SH-SY5Y (cell line): ENCODE results near the gene SUN3.

Experiments used
- GATA2 ChIP-seq: IDR thresholded peaks from 2 replicates; pipeline ENCODE4 v1.6.1; 2011; ENCODE audit warnings: mild to moderate bottlenecking, low read depth, low read length
- GATA3 ChIP-seq: IDR thresholded peaks from 2 replicates; pipeline ENCODE4 v1.6.1; 2011; ENCODE audit warnings: low read depth, mild to moderate bottlenecking, low read length, moderate library complexity

SUN3 gene

GRCh38 chr7:48041653-48041970 lies 12.7 kb upstream of the SUN3 start:
- TF ChIP-seq GATA2, result no peak
- no peak for TF ChIP-seq GATA3

- no peak for TF ChIP-seq GATA3
- TF ChIP-seq GATA2, result no peak
Measured at GRCh38 chr7:48040944-48041652, 12.2 kb upstream of the SUN3 start.

- no peak for TF ChIP-seq GATA3
- TF ChIP-seq GATA2, result no peak
Measured at GRCh38 chr7:48038815-48039506, 10.1 kb upstream of the SUN3 start.

GRCh38 chr7:48035967-48036478 lies 7.1 kb upstream of the SUN3 start:
- TF ChIP-seq GATA3 (no peak), GATA2 (no peak)

GRCh38 chr7:48035301-48035966 lies 6.5 kb upstream of the SUN3 start, which contains the start of gene C7orf57:
Gene C7orf57, plus strand, starts transcription at chr7:48035543. Its CDS starts 766 bp downstream, at chr7:48036309.
- TF ChIP-seq GATA3 (no peak), GATA2 (no peak)

GRCh38 chr7:48033922-48034321 lies 5.0 kb upstream of the SUN3 start:
- TF ChIP-seq GATA2, result no peak
- TF ChIP-seq GATA3, result no peak

GRCh38 chr7:48031111-48031510 lies 2.2 kb upstream of the SUN3 start:
- TF ChIP-seq GATA3, result no peak
- TF ChIP-seq GATA2, result no peak

GRCh38 chr7:48025624-48026023 lies 3.3 kb downstream of the SUN3 start:
- TF ChIP-seq GATA2, result no peak

GRCh38 chr7:48017674-48018073 lies 11.2 kb downstream of the SUN3 start:
- TF ChIP-seq GATA3 (no peak), GATA2 (no peak)

GRCh38 chr7:48016641-48017040 lies 12.3 kb downstream of the SUN3 start:
- TF ChIP-seq GATA3 (no peak), GATA2 (no peak)

GRCh38 chr7:48011951-48012350 lies 17.0 kb downstream of the SUN3 start:
- TF ChIP-seq GATA3 (no peak), GATA2 (no peak)

GRCh38 chr7:48011323-48011722 lies 17.6 kb downstream of the SUN3 start:
- TF ChIP-seq GATA3 (no peak), GATA2 (no peak)

- TF ChIP-seq GATA3 (no peak), GATA2 (no peak)
Measured at GRCh38 chr7:48009954-48010353, 19.0 kb downstream of the SUN3 start.

- no peak for TF ChIP-seq GATA2
- TF ChIP-seq GATA3, result no peak
Measured at GRCh38 chr7:48009257-48009656, 19.6 kb downstream of the SUN3 start.

- no peak for TF ChIP-seq GATA2
- no peak for TF ChIP-seq GATA3
Measured at GRCh38 chr7:48006866-48007265, 22.0 kb downstream of the SUN3 start.

GRCh38 chr7:48004638-48005037 lies 24.3 kb downstream of the SUN3 start:
- TF ChIP-seq GATA2 (no peak), GATA3 (no peak)
